T-helper 2 cell treated with Interferon-gamma antibody and Interleukin-4, amounts not matched to agents 5 μg/mL and 100 μg/mL, for 36 hours (primary cell): ENCODE measurements around the gene AK8.

ENCODE experiments used
- DNase-seq: peaks from one replicate; pipeline ENCODE4 v3.0.0; 2021; ENCODE audit warnings: low spot score
- H3K27ac Mint-ChIP-seq: one replicate; pipeline ENCODE4 v1.8.0; 2021; ENCODE audit warnings: mild to moderate bottlenecking, mixed read lengths
- H3K27me3 Mint-ChIP-seq: one replicate; pipeline ENCODE4 v1.8.0; 2021; ENCODE audit warnings: low read depth, mixed read lengths
- H3K36me3 Mint-ChIP-seq: one replicate; pipeline ENCODE4 v1.8.0; 2021; ENCODE audit warnings: low read depth, mixed read lengths
- H3K4me1 Mint-ChIP-seq: one replicate; pipeline ENCODE4 v1.8.0; 2021; ENCODE audit warnings: low read depth, mixed read lengths
- H3K4me3 Mint-ChIP-seq: one replicate; pipeline ENCODE4 v1.8.0; 2022; ENCODE audit warnings: mild to moderate bottlenecking, moderate library complexity, mixed read lengths
- H3K9me3 Mint-ChIP-seq: one replicate; pipeline ENCODE4 v1.8.0; 2021; ENCODE audit warnings: mixed read lengths

AK8 gene

DNA sequence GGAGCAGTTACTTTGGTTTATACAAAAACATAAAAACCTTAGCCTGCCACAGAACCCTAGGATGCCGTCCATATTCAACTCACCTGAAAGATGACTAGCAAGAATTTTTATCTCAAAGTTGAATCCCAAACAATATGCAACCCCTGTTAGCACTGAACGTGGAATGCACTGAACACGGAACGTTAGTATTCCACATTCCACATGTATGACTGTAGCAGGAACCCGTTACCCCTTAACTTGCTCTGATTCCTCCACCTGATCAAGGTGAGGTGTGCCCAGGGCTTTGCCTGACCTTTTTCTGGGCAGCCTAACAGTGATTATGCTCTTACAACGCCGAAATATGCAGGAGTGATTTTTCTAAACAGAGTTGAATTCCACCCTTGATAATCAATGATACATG, 43.7 kb downstream of the AK8 start:
- H3K36me3 Mint-ChIP-seq = no peaks in the 10 kb centered on the region

DNA sequence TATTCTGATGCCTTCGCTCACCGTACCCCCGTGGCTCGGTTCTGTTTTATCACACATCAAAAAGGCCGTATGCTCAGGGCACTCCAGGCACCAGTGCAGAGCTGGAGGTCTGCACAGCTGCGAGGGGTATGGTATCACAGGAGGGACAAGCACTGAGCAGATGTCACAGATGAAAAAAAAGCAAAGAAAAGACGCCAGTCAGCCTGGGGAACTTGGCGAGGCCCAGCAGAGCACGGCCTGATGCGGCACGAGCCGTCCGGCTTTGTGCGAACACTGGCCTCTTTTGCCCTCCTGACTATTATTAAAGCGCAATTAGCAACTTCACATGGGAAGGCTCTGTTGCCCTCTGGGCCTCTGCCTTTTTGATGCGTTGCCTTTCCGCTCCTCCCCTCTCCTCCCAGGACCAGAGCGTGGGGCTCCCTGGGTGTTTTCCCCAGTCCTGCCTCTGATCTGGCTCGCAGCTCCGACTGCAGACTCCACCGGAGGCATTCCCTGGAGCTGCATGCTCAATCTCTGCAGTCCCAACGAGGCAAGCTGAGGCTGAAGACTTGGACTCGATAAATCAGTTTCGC, 44.4 kb downstream of the AK8 start:
- H3K27me3 Mint-ChIP-seq = peaks cover 4% of the 10 kb centered on the region
- no peak overlapping the region for H3K27ac Mint-ChIP-seq
- no peaks in the 10 kb centered on the region for H3K4me1 Mint-ChIP-seq
- H3K36me3 Mint-ChIP-seq = no peaks in the 10 kb centered on the region
- no peak for DNase-seq
- H3K9me3 Mint-ChIP-seq = no peaks in the 10 kb centered on the region
- no peak overlapping the region for H3K4me3 Mint-ChIP-seq

More for the DNA sequence above, 43.7 kb downstream of the AK8 start:
- Mint-ChIP-seq H3K27me3 (peaks cover 4% of the 10 kb centered on the region), H3K9me3 (no peaks in the 10 kb centered on the region), H3K27ac (no peak overlapping the region), H3K4me3 (no peak overlapping the region), H3K4me1 (no peaks in the 10 kb centered on the region)
- DNase-seq = no peak

DNA sequence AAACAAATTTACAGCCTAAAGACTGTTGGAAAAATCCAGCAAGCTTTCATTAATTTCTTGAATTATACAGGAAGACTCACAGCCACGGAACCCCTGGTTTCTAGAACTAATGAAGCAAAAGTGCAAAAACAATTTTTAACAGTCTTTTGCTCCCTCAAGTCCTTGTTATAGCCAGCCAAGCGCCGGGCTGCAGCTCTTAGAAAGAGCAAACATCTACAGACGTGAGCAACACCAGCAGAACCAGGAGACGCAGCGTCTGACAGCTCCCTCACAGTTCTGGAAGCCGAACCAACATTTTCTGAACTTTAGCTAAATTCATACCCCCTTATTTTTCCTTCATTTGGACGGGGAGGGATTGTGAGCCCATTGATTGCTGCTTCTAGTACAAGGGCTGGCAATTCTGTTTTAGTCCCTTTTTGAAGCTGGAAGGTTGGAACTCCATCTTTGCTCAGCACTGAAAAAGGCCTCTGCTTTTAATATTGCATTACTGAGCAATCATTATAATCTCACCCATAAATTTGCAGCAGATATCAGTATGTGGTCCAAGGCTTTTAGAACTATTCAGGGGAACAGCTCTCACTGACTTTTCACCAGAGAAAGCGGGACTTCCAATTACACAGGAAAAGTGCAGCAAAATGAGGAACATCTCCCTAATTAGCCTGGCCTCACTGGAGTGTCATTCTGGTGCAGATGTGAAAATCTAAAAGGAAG, 45.8 kb downstream of the AK8 start:
- Mint-ChIP-seq H3K9me3 (no peaks in the 10 kb centered on the region), H3K27ac (no peak overlapping the region), H3K27me3 (peaks cover 4% of the 10 kb centered on the region), H3K4me3 (no peak overlapping the region), H3K4me1 (no peaks in the 10 kb centered on the region), H3K36me3 (no peaks in the 10 kb centered on the region)
- no peak for DNase-seq

DNA sequence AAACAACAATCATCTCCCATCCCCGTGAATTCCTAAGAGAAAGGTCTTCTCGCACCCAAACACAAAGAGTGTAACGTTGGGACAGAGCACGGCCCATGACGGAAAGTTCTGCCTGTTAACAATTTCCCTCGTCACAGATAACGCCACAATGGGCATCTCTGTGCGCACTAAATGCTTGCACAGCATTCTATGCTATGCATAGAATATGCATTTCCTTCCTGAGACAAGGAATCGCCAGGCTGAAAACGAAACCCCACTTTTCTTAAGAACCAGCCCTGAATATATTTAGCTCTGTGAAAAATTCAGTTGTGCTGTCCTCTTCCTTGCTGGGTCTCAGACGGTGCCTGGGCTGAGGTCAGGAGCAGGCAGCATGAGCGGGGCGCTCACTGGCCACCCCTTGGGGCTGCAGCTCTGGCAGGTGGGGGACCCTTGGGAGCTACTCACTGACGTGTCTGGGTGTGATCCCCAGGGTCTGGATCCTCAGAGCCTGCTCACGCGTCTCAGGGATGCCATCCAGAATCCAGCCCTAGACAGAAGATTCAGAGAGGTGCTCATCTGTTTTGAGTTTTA, 49.8 kb downstream of the AK8 start:
- no peak for DNase-seq
- Mint-ChIP-seq H3K4me3 (no peak overlapping the region), H3K4me1 (no peaks in the 10 kb centered on the region), H3K27ac (no peak overlapping the region), H3K9me3 (no peaks in the 10 kb centered on the region), H3K36me3 (no peaks in the 10 kb centered on the region), H3K27me3 (peaks cover 5% of the 10 kb centered on the region)

DNA sequence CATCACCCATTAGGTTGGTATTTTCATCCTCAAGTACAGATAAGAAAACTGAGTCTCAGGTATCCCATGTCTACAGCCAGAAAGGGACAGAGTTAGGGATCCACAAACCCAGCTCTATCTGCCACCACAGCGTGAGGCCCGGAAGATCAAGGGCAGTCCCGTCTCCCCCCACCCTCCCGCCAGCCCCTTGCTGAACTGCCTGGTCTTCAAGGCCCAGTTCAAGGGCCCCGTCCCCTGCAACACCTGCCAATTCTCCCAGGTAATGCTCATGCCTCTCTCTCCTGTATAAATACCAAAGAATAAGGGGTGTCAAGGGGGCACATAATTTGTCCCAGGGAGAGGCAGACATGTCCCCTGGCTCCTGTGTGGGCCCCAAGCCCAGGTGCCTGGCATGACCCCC, 50.7 kb downstream of the AK8 start:
- no peaks in the 10 kb centered on the region for H3K4me1 Mint-ChIP-seq
- H3K4me3 Mint-ChIP-seq = no peak overlapping the region
- H3K27me3 Mint-ChIP-seq = peaks cover 13% of the 10 kb centered on the region
- DNase-seq = no peak
- no peaks in the 10 kb centered on the region for H3K36me3 Mint-ChIP-seq
- no peaks in the 10 kb centered on the region for H3K9me3 Mint-ChIP-seq
- H3K27ac Mint-ChIP-seq = no peak overlapping the region

DNA sequence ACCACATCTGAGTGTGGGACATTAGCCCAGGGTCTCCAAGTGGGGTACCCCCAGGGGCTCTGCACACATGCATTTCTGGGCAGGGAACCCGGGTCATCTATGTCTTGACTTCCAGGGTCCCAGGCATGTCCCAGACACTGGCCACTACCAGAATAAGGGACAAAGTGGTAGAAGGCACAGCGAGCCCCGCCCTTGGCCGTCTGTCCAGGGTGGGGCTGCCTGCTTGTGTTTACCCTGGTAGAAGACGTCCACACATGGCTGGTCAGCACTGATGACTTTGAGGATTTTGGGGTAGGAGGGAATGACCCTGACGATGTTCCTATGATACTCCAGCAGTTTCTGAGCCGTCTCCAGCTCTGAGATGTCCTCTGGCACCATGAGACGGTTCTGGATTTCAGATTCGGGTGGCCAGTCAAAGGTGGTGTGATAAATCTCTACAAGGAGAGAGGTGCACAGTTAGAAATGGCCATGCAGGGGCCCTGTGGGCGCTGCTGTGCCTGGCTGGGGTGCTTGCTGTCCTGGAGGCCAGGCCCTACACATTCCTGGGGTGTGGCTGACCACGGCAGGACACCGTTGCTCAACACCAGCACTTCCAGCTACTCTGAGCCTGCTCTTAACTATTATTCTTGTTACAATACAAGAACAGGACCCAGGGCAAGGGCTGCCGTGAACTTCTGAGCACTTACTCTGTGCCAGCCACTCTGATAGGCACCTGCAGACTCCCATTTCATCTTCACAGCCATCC, 51.3 kb downstream of the AK8 start:
- Mint-ChIP-seq H3K27me3 (peaks cover 15% of the 10 kb centered on the region), H3K27ac (no peak overlapping the region), H3K4me1 (no peaks in the 10 kb centered on the region), H3K9me3 (no peaks in the 10 kb centered on the region), H3K36me3 (no peaks in the 10 kb centered on the region), H3K4me3 (no peak overlapping the region)
- DNase-seq = no peak

DNA sequence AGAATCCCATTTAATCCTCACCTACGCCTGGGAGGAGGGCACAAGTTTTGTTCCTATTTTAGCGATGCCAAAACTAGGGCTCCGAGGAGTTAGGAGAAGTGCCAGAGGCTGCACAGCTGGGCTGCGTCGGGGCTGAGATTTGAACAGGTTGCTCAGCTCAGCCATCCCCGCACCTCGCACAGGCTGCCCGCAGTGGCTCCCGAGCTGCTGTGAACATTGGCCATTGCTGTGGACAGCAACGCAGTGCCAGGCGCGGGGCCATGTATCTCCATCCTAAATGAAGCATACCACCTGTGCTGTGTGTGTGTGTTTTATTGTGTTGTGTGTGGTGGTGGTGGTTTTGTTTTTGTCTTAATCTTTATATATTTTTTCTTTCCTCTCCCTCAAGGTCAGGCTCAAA, 52.0 kb downstream of the AK8 start:
- Mint-ChIP-seq H3K36me3 (no peaks in the 10 kb centered on the region), H3K9me3 (no peaks in the 10 kb centered on the region), H3K27me3 (peaks cover 15% of the 10 kb centered on the region), H3K27ac (no peak overlapping the region), H3K4me3 (no peak overlapping the region), H3K4me1 (no peaks in the 10 kb centered on the region)
- DNase-seq = no peak

DNA sequence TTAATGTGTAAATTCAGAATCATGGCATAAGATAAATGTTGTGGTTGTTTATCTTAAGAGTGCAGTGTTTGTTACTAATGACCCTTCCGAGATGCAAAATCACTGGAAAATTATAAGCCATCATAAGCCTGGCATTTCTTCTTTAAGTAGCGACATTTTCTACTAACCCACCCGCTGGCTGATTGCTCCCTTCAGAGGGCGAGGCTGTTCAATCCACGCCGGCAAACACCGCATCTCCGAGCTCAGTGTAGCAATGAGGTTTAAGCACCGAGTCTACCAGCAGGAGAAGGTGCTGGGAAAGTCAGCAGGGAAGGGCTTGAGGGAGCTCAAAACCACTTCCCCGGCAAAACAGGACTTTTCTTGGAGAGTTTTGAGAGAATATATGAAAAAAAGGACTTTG, 52.7 kb downstream of the AK8 start:
- Mint-ChIP-seq H3K36me3 (no peaks in the 10 kb centered on the region), H3K4me3 (no peak overlapping the region), H3K4me1 (no peaks in the 10 kb centered on the region), H3K27ac (no peak overlapping the region), H3K27me3 (peaks cover 22% of the 10 kb centered on the region), H3K9me3 (no peaks in the 10 kb centered on the region)
- no peak for DNase-seq

DNA sequence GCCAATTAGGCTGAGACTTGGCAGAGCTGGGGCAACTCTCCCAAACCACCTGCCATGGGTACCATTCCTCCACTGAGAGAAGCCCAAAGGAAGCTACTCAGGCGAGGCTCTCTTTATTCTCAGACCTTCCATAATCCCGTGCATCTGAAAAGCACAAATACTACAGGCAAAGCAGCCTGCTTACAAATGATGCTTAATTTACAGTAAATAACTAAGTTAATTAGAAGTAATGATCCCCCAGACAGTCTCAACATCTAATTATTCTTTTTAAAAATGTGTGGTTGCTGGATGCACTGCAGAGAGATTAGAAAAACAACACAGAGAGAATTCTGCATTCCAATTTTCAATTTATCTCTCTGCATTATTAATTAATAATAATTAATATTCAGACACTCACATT, 53.1 kb downstream of the AK8 start:
- no peak overlapping the region for H3K27ac Mint-ChIP-seq
- no peaks in the 10 kb centered on the region for H3K4me1 Mint-ChIP-seq
- H3K36me3 Mint-ChIP-seq = no peaks in the 10 kb centered on the region
- no peaks in the 10 kb centered on the region for H3K9me3 Mint-ChIP-seq
- no peak overlapping the region for H3K4me3 Mint-ChIP-seq
- peaks cover 25% of the 10 kb centered on the region for H3K27me3 Mint-ChIP-seq
- DNase-seq = no peak

DNA sequence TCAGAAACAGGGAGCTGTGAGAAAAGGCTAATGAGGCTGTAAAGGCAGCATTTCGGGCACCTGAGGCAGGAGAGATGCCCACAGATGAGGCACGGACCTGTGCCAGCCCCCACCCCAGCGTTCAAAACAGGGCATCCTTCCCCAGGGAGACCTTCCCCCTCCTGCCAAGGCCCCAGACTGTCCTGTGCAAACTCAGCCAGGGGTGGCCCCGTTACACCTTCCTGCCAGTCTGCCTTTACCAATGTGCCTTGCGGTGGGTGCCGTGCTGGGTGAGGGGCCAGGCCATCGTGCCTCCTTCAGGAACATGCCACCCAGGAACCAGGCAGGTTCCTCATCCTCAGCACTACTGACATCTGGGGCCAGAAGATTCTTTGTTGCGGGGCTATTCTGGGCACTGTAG, 53.9 kb downstream of the AK8 start:
- Mint-ChIP-seq H3K27ac (no peak overlapping the region), H3K36me3 (no peaks in the 10 kb centered on the region), H3K4me3 (no peak overlapping the region), H3K4me1 (no peaks in the 10 kb centered on the region), H3K9me3 (no peaks in the 10 kb centered on the region), H3K27me3 (peaks cover 28% of the 10 kb centered on the region)
- no peak for DNase-seq

DNA sequence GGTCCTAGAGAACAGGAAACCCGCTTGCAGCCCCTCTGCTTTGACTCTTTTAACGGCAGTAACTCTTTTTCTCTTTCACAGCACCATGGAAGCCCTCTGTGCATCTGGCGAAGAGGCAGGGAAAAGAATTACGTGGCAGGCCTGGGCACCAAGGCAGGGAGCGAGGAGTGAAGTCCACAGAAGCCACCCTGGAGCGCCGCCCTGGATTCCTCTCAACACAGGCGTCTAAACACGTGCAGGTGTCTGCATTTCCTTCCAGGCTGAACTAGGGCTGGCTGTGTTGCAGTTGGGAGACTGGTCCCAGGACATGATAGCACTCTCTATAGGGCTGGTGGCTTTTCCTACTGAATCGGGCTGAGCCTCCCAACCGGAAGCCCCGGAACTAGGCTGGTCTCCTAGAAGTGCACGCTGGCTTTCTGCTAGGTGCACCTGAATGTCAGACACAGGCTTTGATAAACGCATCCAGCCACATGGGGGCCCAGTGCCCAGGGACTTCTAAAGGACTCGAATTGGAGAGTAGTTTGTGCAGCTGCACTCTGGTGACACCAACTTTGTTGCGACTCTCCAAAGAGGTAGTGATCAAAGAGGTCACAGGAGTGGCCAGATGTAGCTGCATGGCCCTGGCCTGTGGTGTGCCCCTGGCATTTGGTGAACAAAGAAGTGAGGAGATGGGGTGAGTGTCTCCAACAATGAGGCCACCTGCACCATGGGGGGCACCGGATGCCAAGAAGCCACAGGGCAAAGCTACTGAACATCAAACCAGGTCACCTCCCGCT, 54.5 kb downstream of the AK8 start:
- Mint-ChIP-seq H3K27me3 (peaks cover 29% of the 10 kb centered on the region), H3K9me3 (no peaks in the 10 kb centered on the region), H3K36me3 (no peaks in the 10 kb centered on the region), H3K27ac (no peak overlapping the region), H3K4me3 (no peak overlapping the region), H3K4me1 (no peaks in the 10 kb centered on the region)
- no peak for DNase-seq

DNA sequence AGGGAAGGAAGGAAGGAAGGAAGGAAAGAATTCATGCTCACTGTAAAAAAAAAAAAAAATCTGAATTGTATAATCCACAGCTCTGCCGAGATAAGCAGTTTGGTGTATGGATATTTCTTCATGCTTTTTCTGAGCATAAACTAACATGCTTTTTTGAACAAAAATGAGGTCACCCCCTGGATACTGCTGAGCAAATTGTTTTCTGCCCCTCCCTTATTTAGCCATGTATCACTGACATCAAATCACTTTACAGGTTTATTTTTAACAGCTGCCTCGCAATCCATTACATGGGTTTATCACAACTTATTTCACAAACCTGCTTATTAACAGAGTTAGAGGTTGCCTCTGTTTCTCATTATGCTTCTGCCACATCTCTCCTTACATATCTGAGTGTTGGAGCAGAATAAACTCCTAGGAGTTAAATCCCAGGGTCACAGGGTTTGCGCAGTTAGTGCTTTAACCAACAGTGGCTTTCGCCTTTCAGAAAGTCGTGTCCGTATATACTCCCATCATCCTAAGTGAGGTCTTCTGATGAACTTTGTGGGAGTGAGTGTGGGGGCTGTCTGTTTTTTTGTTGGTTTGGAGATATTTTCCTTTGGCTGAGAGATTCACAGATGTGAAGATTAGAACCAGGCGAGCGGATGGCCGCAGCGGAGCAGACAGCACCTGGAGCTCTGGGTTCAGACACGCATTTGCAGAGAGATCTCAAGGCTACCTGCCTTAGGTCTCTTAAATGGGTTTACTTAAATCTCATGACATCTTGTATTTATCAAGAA, 57.7 kb downstream of the AK8 start:
- Mint-ChIP-seq H3K4me3 (no peak overlapping the region), H3K27me3 (peaks cover 44% of the 10 kb centered on the region), H3K9me3 (no peaks in the 10 kb centered on the region), H3K27ac (no peak overlapping the region), H3K36me3 (no peaks in the 10 kb centered on the region), H3K4me1 (no peaks in the 10 kb centered on the region)
- no peak for DNase-seq

DNA sequence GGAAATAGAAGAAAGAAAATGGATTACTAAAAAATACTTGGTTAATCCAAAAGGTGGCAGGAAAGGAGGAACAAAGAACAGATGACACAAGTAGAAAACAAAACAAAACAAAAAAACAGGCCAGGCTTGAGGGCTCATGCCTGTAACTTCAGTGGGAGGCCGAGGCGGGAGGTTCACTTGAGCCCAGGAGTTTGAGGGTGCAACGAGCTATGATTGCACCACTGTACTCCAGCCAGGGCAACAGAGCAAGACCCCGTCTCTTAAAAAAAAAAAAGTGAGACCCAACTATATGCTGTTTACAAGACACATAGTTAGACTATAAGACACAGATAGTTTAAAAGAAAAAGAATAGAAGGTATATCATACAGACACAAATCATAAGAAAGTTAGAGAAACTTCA, 59.5 kb downstream of the AK8 start:
- Mint-ChIP-seq H3K27me3 (peaks cover 39% of the 10 kb centered on the region), H3K4me3 (no peak overlapping the region), H3K4me1 (no peaks in the 10 kb centered on the region), H3K27ac (no peak overlapping the region), H3K36me3 (no peaks in the 10 kb centered on the region), H3K9me3 (no peaks in the 10 kb centered on the region)
- DNase-seq = no peak
